H7 (cell line): ENCODE data around the gene UBASH3A. TPM values are rescaled to one million over a fixed set of nuclear protein-coding genes. Genes with fewer than 3 reads are reported as not detected.
A peak's percentile ranks its signal among the peaks of the same experiment; 100 is the strongest.

ENCODE experiments used
- DNase-seq: peaks from one replicate; pipeline ENCODE4 v3.0.0; 2012
- H3K27me3 ChIP-seq: 2 replicates; pipeline ENCODE4 v1.6.0; 2011; ENCODE audit warnings: mild to moderate bottlenecking, low read length; ENCODE audit not compliant: control insufficient read depth, insufficient read depth
- H3K36me3 ChIP-seq: replicated peaks from 2 replicates; pipeline ENCODE4 v1.5.1; 2011; ENCODE audit warnings: low read length; ENCODE audit not compliant: control insufficient read depth, insufficient read depth
- H3K4me3 ChIP-seq: 2 replicates; pipeline ENCODE4 v1.5.1; 2011; ENCODE audit warnings: low read depth, mild to moderate bottlenecking, control low read depth, low read length, moderate library complexity; ENCODE audit not compliant: insufficient read depth
- total RNA-seq: library from RNA; depleted of rRNA; stranded (reverse); fragments of >200 nt; shearing (Covaris generic); gene quantifications from 2 replicates; pipeline ENCODE4 v1.2.3, GENCODE V29; 2014

The UBASH3A gene
- total RNA-seq, 1 experiment from 2014 or later = not detected

GRCh38 chr21:42444745-42445059, 41.0 kb downstream of the UBASH3A start:
- DNase-seq = no peak

GRCh38 chr21:42445311-42445710, 41.6 kb downstream of the UBASH3A start:
- Histone ChIP-seq H3K36me3 (no peaks in the 10 kb centered on the region), H3K4me3 (no peak overlapping the region)

More at GRCh38 chr21:42444745-42445059, 41.0 kb downstream of the UBASH3A start:
- H3K36me3 ChIP-seq = no peaks in the 10 kb centered on the region
- no peak overlapping the region for H3K4me3 ChIP-seq
- H3K27me3 ChIP-seq = no peaks in the 10 kb centered on the region

GRCh38 chr21:42446531-42446930, 42.8 kb downstream of the UBASH3A start:
- Histone ChIP-seq H3K27me3 (no peaks in the 10 kb centered on the region), H3K36me3 (no peaks in the 10 kb centered on the region), H3K4me3 (no peak overlapping the region)
- DNase-seq = no peak

More at GRCh38 chr21:42445311-42445710, 41.6 kb downstream of the UBASH3A start:
- no peaks in the 10 kb centered on the region for H3K27me3 ChIP-seq
- DNase-seq = no peak

DNA sequence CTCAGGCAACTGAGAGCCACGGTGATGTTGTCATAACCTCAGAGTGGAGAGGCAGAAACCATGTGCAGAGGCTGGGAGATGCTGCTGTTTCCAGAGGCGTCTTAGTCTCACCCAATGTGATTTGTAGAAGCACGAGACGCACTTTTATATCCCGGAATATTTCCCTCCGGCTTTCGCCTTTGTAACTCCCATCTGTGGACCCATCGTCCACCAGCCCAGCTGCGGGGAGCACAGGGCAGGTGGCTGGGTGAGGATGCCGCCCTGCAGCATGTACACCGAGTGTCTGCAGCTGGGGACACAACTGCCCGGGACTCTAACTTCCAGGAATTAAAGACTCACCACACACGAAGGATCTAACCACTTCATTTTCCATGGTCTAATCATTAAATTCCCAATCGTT, 43.5 kb downstream of the UBASH3A start:
- Histone ChIP-seq H3K4me3 (no peak overlapping the region), H3K27me3 (no peaks in the 10 kb centered on the region), H3K36me3 (no peaks in the 10 kb centered on the region)
- DNase-seq = no peak

DNA sequence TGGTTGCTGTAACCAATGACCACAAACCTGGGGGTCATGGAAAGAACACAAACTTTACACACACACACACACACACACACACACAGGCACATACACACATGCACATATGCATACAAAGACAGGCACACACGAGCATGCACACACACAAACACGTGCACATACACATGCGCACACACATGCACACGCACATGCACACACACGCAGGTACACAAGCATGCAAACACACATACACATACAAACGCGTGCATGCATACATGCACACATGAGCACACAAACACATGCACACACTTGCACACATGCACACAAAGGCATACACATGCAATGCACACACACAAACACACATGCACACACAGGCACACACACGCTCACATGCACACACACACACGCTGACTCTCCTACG, 44.0 kb downstream of the UBASH3A start:
- Histone ChIP-seq H3K4me3 (no peak overlapping the region), H3K36me3 (no peaks in the 10 kb centered on the region), H3K27me3 (no peaks in the 10 kb centered on the region)
- no peak for DNase-seq

DNA sequence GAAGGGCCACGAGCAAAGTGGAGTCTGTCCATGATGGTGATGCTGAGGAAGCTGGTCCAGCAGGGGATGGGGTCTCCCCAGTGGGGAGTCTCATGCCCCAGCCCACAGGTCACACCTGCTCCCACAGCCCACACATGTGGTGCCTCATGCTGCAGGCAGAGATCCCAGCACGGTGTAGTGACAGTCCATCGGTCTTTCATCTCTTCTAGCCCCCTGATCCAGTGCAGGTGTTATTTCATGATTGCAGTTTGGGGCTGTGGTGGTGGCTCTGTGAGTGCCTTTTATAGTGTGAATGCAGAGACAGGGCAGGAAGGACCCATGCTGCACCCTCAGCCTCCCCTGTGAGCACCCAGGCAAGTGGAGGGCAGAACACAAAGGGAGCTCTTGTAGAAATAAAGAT, 45.0 kb downstream of the UBASH3A start:
- Histone ChIP-seq H3K4me3 (no peak overlapping the region), H3K36me3 (no peaks in the 10 kb centered on the region), H3K27me3 (no peaks in the 10 kb centered on the region)
- no peak for DNase-seq

DNA sequence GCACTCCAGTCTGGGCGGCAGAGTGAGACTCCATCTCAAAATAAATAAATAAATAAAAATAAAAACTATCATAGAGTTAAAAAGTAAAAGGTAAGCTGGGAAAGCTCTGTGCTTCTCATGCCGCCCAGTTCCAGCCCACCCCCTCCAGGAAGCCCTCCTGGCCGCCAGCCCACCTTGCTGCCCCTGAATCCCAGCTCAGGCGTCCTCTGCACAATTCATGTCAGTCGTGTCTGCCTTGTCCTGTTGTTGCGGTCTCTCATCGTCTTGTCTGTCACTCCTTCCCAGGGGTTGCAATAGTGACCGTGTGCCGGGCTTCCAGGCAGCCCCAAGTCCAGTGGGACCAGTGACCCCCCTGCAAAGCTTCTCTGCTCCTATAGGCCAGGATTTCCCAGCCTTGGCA, 48.2 kb downstream of the UBASH3A start:
- no peaks in the 10 kb centered on the region for H3K27me3 ChIP-seq
- DNase-seq = no peak
- H3K4me3 ChIP-seq = no peak overlapping the region
- H3K36me3 ChIP-seq = no peaks in the 10 kb centered on the region

GRCh38 chr21:42452401-42453223, 48.9 kb downstream of the UBASH3A start:
- Histone ChIP-seq H3K4me3 (no peak overlapping the region), H3K27me3 (no peaks in the 10 kb centered on the region), H3K36me3 (no peaks in the 10 kb centered on the region)
- DNase-seq = no peak

GRCh38 chr21:42453224-42453985, 49.7 kb downstream of the UBASH3A start:
- H3K4me3 ChIP-seq = no peak overlapping the region
- no peaks in the 10 kb centered on the region for H3K27me3 ChIP-seq
- peak; percentile 59 for DNase-seq
- no peaks in the 10 kb centered on the region for H3K36me3 ChIP-seq

DNA sequence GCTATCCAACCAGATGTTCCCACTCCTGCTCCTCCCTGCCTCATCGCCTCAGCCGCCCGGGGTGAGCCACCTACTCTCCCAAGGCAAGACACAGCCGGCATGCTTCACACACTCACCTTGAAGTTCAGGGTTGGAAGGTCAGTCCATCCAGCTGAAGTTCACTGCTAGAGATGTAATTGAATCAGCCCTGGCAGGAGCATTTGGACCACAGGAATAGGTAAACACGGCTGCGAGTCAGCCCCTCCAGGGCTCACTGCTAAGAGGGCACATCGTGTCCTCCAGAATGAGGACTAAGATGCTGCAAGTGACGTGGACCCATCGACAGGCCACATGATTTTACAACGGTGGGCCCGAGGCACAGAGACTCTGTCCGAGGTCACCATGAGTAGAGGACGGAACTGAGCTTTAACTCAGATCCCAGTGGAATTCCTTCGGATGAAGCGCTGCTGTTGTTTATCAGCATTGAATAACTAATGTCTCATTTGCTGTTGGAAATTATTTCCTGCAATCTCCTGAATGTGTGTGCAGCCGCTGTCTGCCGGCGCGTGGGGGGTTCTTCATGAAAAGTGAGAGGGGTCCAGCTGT, 50.4 kb downstream of the UBASH3A start:
- Histone ChIP-seq H3K4me3 (no peak overlapping the region), H3K27me3 (no peaks in the 10 kb centered on the region), H3K36me3 (no peaks in the 10 kb centered on the region)
- no peak for DNase-seq

DNA sequence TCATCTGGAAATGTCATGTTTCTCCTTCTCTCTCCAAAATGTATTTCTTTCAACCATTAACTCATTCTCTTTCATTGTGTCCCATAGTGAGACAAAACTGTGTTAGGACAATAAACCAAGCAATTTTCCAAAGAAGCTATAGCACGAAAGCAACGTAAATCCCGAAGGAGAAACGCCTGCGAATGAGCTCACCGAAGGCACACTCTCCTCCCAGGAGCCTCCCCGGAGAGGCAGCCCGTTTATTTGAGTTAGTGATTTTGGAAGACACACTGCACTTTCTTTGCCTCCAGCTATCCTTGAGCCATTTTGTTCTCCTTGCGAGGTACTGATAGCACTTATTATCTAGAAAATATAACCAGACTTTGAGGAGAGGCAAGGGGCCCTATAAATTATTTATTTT, 51.1 kb downstream of the UBASH3A start:
- no peak for DNase-seq
- Histone ChIP-seq H3K36me3 (no peaks in the 10 kb centered on the region), H3K4me3 (no peak overlapping the region), H3K27me3 (no peaks in the 10 kb centered on the region)

DNA sequence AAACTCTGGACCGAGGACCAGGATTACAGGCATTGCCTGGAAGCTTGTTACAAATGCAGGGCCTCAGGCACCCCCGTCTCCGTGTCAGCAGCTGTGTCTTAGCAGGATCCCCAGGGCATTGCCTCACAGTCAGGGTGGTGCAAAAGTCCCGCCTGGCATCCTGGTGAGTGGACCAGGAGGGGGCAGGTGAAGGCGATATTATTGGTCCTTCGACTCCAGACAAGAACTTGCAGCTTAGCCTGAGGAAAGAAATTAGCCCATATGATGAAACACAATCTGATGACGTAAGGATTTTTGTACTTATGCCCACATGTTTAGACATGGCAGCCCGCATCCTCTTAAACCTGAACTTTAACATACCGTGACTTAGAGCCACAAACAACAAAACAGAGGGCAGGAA, 51.5 kb downstream of the UBASH3A start:
- DNase-seq = no peak
- Histone ChIP-seq H3K36me3 (no peaks in the 10 kb centered on the region), H3K27me3 (no peaks in the 10 kb centered on the region), H3K4me3 (no peak overlapping the region)

- Histone ChIP-seq H3K27me3 (no peaks in the 10 kb centered on the region), H3K36me3 (no peaks in the 10 kb centered on the region), H3K4me3 (no peak overlapping the region)
- no peak for DNase-seq
These were observed 52.2 kb downstream of the UBASH3A start for GRCh38 chr21:42455754-42456440.

GRCh38 chr21:42456457-42456856, 52.8 kb downstream of the UBASH3A start:
- DNase-seq = no peak
- Histone ChIP-seq H3K4me3 (no peak overlapping the region), H3K36me3 (no peaks in the 10 kb centered on the region), H3K27me3 (no peaks in the 10 kb centered on the region)
